Stimulated activated CD4-positive, alpha-beta T cell treated with anti-CD3 and anti-CD28 coated beads, Interleukin-2, amount 100 ng/mL, for 24 hours (primary cell): ENCODE data around the gene FAM120AOS.

Source experiments
- DNase-seq, 2 donors: peaks; one replicate each; pipeline ENCODE4 v3.0.0-alpha.2; 2020

Gene FAM120AOS

DNA sequence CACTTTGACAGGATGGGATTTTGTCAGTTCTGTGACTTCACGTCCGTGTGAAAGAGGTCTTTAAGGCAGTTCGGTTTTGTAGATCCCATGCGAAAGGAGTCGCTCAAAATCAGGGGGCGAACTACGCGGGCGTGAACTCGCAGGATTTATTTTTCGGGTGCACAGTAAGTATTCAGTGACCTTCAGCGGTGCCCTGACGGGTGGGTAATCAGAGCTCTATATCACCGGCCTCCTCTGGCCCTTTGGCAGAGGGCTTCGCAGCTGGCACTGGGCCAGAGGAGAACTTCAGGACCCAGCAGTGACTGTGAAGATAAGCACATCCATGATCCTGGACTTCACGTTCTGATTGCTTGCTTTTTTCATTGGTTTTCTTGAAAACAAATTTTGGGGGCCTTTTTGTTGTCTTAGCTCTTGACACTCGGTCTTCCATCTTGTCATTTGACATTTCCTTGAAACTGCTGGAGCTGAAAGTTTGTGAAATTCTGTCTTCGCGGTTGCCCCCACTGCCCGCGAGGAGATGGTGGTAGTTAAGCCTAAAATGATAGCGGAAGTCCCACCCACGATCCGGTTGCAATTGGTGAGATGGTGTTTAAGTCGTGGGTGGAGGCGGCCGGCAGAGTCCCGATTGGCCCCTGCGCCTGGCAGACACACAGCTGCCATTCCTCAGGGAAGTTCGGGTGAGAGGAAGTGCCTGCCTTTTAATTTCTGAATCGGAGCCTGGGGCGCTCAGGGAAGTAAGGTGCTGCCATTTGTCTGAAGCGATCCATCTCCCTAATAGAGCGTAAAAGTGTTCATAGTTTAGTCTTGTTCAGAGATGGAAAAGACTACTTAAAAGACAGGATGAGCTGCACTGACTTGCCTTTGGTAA, at the start of gene FAM120AOS:
Gene FAM120AOS (minus strand): TSS at position 535 of the 868 bp plus-strand sequence. CDS start 872 bp downstream, outside the sequence.
- DNase-seq: peak; percentile 85 to 88

DNA sequence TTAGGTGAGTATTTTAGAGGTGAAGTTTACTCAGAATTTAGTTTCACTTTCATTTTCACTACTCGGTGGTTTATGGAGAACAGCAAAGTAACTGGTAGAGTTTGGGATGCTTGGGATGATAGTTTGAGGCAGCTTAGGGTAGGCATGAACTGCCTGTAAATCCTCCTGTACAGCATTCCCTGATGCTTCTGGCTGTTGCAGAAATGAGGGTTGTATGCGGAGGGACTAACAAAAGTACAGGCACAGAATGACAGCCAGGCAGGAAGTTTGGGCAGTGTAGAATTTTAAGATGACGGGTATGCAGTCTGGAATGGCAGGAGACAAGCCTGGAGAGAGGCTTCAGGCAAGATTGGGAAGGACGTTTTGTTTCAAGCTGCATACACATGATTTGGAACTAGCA, 48.0 kb upstream of the FAM120AOS start:
- DNase-seq: no peak

DNA sequence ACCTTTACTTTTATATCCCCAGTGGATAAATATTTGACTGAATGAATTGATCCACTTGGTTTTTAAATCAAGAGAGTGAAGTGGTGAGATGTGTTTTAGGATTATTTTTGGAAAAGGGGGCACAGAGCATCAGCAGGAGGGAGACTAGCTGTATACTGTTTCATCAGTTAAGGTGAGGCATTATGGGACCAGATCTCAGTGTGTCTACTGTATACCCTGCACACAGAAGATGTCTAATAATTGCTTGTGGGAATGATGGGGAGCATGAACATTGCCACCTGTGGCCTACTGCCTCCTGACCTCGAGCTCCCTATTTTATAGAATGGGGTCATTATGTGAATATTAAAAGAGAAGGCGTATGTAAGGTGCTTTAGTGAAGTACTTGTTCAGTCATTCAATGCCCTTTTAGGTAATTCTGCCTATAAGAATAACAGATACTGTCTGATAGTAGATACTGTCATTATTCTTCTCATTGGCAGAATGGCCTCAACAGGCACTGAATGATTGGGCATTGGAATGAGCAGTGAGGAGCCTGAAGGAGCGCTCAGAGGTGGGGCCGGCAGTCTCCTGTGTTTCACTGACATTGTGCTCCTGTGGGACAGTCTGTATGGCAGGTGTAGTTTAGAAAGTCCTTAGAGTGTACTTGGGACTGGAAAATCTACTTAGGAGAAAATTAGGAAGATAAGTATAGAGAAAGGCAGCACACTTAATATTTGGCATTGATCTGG, 47.4 kb upstream of the FAM120AOS start:
- no peak for DNase-seq

DNA sequence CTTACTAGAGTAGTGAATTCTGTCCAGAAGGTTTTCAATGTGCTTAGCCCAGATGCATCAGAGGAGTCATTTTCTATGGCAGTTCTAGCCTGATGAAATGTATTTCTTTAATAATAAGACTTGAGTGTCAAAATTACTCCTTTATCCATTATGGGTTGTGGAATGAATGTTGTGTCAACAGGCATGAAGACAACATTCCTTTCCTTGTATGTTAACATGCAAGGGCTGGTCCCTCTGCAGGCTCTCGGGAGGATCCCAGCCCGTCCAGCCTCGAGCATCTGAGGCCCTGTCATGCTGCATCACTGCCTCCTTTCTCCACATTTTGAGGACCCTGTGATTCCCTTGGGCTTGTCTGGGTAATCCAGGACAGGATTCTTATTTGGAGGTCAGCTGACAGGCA, 42.9 kb upstream of the FAM120AOS start:
- DNase-seq: no peak

DNA sequence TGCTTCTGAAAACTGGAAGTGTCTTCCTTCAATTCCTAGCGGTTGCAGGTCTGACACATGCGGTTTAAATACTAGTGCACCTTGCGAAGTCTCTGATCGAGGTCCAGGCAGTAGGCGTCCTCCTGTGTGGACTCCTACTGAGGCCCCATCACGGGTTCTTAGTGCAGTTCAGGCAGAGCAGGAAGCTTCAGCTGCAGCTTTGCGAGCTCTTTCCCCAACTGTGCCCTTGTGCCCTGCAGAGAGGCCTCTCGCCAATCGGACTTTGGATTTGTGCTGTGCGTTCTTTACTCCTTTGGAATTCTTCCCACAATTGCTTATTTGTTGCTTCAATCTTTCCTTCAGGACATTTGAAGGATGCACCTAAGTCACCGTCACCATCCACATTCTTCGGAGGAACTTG, 40.6 kb upstream of the FAM120AOS start:
- DNase-seq: no peak

DNA sequence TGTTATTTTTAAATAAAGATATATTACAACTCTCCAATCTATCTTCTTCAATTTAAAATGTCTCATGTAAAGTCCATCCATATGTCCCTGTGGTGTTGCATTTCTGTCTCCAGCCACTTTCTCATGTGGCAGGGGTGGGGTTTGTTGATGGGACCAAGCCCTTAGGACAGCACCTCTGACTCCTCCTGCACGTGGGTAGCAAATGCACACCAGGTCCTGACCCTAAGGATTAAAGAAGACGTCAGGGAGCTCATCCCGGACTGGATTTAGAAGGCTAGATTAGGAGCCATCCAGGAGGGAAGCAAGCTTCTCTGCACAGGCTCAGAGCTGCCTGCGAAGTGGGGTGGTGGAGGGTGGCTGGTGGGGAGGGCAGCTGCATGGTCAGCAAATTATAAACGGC, 38.9 kb upstream of the FAM120AOS start:
- DNase-seq: no peak

DNA sequence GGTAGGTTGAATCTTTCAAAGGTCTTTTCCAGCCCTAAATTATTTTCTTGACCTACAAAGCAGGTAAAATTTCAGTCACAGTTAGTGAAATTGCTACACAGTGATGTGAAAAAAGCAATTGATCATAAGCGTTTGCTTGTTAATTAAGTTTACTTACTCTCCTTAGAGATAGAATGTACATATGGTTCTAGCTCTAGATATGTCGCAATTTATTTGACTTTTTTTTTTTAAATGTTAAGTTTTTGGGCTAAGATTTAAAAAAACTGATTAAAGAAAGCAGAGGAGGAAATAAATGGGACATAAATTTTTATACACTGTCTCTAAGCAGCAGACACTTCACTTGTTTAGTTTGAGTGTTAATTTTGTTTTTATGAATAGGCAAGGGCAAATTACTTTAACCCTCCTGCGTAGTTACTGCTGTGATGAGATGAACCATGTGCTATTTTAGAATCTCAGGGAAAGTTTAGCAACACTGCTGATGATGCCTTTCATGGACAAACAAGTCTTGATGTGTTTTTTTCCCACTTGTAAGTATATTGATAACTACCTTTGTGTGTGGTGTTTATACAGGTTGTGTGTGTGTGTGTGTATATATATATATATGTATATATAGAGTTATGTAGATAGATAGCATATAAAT, 38.3 kb upstream of the FAM120AOS start:
- DNase-seq: no peak

DNA sequence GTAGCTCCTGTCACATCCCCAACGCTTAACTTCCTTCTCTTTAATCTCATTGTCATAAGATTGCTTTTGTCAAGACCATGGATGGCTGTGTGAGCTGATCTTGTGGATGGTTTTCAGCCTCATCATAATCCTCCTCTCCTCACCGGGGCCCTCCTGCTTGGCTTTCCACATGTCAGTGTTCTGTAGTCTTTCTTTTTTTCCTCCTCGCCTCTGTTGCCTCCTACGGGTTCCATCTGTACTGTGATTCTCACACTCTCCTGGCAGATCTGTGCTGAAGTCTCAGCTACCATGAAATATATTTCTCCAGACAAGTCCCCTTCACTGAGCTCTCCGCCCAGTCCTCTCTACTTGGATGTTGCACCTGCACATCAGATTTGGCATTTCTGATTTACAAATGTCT, 34.9 kb upstream of the FAM120AOS start:
- DNase-seq: no peak

DNA sequence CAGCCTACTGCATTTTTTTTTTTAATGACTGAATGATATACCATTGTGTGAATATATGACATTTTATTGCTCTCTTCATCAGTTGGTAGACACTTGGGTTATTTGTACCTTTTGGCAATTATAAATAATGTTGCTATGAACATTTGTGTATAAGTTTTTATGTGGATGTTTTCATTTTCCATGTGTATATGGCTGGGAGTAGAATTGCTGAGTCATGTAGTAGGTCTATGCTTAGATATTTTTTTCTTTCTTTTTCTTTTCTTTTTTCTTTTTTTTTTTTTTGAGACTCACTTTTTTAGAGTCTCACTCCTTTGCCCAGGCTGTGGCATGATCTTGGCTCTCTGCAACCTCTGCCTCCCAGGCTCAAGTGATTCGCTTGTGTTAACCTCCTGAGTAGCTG, 32.9 kb upstream of the FAM120AOS start:
- no peak for DNase-seq

DNA sequence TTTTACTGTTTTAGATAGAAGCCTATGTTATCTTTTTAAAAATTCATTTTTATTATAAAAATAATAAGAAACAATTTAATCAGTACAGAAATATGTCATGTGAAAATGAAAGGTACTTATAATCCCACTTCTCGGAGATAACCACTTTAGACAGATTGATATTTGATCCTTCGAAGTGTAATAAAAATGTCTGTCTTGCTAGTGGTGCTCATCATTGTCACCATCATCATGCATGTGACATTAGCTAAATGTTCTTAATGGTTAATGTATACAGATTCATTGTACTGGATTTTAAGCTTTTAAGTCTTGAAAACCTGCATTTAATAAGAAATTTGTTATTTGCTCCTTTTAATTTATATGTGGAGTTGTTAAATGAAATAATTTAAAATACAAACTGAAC, 30.1 kb upstream of the FAM120AOS start:
- DNase-seq: no peak

DNA sequence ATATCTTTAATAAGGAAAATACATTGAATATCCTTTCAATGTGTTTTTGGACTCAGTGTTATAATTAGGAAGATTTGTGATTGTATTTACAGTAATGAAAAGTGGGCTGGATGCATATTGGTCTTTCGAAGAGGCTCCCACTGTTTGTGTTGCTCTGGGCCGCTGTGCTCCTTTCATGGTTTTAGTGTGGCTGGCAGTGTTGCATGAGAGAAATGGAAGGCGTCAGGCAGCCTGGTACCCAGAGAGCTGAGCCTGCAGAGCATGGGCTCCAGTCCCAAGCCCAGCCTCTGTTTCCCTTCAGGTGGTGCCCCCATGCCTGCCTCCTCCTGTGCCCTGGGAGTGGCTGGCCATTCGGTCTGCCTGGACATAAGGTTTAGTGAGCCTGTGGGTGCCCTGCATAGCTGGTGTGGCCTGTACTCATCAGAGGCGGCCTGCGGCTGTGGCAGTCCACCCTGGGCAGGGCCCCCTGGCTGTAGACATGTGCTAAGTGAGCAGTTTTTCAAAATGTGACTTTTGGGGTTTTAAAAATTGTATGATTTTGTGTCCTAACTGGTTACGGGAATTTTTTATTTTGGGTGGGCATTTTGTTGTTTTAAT, 27.4 kb upstream of the FAM120AOS start:
- DNase-seq: no peak

DNA sequence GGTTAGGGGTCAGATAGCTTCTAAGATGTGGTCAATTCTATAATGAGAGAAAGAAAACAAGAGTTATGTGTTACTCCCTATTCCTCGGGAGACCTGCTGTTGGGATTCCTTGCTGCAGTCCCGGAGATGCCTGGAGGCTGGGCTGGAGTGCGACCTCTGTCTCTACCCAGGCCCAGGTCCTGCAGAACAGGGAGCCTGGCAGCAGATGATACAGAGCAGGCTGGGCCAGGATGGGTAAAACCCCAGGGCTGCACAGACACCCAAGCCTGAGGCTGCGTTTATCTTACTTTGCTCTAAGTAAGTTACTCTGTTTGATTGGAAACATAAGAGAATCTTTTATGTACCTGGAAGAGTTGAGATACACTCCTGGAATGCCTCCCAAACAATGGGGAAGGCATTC, 26.9 kb upstream of the FAM120AOS start:
- no peak for DNase-seq

DNA sequence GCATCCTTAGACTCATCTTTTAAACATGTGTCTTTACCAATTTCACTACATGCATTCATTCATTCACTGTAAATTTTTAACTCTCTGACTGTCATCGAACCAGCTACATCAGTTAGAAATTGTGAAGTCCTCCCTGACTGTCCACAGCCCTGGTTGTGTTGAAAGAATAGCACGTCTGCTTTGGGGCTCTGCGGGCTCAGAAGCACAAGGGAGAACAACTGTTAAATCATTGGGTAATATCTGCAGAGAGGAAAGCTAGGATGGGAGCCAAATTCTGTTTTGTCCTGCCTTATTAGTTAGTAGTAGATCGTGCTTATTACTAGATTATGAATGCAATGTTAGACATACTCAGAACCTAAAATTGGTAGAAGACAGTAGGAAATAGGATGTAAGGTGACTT, 26.3 kb upstream of the FAM120AOS start:
- DNase-seq: no peak

DNA sequence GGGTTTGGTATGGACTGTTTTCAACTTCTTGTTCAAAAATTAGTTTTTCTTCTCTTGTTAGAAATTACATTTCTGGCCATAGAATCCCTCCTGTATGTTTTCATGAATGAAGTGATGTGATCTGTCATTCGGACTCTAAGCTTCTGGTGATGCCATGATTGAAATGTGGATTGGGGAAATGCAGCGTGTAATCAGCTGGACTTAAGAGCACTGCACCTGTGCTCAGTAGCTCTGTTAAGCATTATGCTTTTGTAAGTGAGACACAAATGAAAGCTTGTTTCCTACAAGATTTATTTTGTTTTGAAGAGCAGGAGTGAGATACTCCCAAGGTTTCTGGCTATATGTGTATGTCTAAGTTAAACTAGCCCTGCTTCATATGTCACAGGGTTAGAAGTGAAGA, 24.0 kb upstream of the FAM120AOS start:
- DNase-seq: no peak

DNA sequence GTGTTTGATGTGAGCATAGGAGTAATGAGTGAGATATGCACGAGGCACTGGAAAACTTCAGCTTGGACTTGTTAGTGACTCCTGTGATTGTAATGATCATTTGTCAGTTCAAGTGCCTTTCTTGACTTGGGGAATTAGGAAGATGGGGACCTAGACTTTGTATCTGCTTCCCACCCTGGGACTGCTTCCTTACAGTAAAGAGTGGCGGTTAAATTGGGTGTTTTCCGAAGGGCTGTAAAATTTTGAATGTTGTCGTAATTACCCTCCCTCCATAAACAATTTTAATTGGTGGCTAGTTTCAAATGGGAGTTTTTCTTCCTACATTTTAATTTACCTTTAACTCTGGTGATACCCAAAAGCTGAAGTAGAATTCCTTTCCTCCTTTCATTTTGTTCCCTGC, 23.5 kb upstream of the FAM120AOS start:
- no peak for DNase-seq

DNA sequence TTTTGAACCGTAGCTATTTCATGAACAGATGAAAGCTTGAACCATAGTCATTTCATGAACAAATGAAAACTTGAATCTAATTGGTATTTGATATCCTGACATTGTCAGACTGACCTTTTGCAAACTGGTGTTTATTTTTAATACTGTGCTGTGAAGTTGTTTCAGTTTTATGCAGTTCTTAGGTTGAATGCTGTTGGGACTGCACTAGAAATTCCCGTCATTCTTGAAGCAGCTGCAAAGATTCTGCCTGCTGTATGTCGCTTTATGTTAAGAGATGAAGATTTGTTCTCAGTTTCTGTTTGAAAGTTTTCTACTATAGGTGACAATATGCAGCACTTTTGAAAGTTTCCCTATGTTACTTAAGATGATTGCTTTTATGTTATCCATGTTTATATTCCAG, 22.5 kb upstream of the FAM120AOS start:
- DNase-seq: no peak

DNA sequence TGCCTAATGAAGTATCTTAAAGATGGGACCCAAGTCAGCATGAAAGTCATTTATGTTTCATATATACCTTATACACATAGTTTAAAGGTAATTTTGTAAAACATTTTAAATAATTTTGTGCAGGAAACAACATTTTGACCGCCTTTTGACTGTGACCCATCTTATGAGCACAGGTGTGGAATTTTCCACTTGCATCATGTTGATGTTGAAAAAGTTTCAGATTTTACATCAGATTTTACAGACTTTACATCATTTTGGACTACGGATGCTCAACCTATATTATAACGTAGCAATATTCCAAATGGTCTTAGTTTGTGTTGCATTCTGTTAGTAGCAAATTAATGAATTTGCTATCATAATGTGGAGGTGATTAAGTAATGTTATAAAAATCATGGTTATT, 21.7 kb upstream of the FAM120AOS start:
- DNase-seq: no peak

DNA sequence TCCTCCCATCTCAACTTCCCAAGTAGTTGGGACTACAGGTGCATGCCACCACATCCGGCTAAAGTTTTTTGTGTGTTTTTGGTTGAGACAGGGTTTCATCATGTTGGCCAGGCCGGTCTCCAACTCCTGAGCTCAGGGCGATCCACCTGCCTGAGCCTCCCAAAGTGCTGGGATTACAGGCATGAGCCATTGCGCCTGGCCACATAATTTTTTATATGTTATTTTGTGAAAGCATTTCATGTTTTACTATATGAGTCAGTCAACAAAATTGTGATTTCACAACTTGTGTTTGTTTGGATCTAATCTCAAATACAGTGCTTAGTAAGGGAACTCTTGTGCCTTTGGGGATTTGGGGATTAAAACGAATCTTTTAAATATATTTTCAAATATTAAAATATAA, 20.0 kb upstream of the FAM120AOS start:
- no peak for DNase-seq

DNA sequence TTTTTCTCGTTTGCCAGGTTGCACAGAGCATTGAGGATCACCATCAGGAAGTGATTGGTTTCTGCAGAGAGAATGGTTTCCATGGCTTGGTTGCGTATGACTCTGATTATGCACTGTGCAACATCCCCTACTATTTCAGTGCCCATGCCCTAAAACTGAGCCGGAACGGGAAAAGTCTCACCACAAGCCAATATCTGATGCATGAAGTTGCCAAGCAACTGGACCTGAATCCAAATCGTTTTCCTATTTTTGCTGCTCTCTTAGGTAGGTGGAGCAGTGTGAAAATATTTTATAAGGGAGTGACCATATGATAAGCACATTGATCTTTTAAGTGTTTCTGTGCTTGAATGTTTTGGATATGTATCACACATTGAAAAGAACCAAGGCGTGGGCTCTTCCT, 17.7 kb upstream of the FAM120AOS start:
- DNase-seq: no peak

DNA sequence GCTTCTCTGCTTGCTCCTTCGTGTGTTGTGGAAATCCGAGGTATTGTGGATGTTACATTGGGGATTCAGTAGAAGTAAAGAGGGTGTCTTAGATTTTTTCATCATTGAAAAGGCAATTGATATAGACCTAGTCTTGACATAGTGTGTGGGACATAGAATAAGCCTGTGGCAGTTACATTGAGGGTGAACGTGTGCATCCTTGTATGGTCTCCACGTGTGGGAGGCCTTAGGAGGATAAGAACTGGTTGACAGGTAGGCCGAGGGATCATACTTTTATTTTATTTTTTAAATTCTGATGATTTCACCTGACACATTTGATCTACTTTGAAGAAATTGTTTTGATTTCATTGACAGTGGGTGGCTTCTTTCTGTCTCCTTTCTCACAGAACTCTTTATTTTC, 17.0 kb upstream of the FAM120AOS start:
- no peak for DNase-seq

DNA sequence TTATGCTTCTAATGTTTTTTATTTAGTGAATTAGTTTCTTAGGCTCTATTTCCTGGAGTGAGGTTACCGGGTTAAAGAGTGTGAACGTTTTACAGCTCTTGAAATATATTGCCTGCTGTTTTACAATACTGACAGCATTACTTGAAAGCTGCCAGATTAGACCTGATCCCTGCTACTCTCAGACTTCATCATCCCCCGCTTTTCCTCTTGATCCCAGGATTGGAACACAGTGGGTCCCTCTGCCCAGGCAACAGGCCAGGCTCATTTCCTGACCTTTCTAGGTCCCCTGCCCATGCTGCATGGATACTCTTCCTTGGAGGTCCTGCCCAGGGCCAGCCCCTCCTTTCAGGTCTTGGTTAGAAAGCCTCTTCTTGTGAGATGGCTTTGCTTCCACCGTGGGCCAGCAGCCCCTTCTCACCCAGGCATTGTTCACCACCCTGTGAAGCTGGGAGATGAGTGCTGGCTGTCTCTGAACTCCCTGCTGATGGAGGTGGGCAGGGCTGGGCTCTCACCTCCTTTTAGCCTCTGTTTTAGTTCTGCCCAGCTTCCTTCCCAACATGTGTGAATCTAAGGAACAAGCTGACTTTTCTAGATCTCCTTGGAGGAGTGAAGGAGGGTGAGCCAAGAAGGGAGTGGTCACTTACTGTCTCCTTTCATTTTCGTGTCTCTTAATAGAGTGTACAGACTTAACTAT, 15.5 kb upstream of the FAM120AOS start:
- DNase-seq: no peak

DNA sequence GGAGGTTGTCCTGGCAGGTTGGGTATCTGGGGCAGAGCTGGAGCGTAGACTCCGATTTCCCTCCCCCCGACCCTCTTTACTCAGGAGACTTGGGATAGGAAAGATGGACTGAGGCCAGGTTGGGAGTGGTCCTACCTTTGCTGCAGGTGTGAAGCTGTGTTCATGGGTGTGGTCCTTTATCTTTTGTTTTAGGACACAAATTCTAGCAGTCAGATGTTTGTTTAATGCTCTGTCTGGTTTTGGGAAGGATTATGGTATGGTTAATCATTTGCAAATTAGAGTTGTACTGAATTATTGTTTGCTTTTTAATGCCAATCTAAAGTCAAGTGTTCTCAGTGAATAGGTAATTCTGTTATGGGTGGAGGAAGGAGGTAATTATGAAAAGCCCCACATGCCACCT, 14.1 kb upstream of the FAM120AOS start:
- no peak for DNase-seq

DNA sequence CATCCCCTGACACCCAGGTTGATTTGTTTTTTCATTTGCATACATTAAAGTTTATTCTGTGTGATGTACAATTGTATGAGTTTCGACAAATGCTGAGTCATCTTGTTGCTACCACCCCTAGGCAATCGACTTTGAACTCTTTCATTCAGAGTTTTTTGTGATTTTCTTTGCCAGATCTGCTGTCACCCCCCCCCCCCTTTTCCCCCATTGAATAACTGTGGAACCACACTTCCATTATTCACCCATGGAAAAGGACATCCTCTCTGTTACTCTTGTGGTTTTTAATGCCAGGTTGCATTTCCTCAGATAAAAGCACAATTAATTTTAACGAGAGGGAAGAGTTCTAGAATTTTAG, 13.7 kb upstream of the FAM120AOS start:
- DNase-seq: no peak
